BE2C (cell line): ENCODE data around the gene FSTL4.
"Not testable (repeated sequence)": the region's sequence is repeated elsewhere in the genome, so short reads cannot be mapped to it uniquely, and the experiment has no call there.

Experiments used
- DNase-seq: peaks from one replicate; pipeline ENCODE4 v3.0.0-alpha.2; 2020
- H3K27me3 ChIP-seq: fragments of 250-450 bp; sonication (Bioruptor Pico); 2 replicates; pipeline ENCODE4 v1.5.1; 2020; ENCODE audit warnings: mild to moderate bottlenecking
- H3K36me3 ChIP-seq: fragments of 250-450 bp; sonication (Bioruptor Pico); 2 replicates; pipeline ENCODE4 v1.5.1; 2020; ENCODE audit warnings: mild to moderate bottlenecking
- H3K4me1 ChIP-seq: fragments of 250-450 bp; sonication (Bioruptor Pico); 2 replicates; pipeline ENCODE4 v1.5.1; 2020
- H3K4me3 ChIP-seq: 2 replicates; pipeline ENCODE4 v1.5.1; 2011; ENCODE audit warnings: low read depth, low read length
- H3K9me3 ChIP-seq: fragments of 250-450 bp; sonication (Bioruptor Pico); 2 replicates; pipeline ENCODE4 v1.5.1; 2020
- CTCF ChIP-seq: IDR thresholded peaks from 2 replicates; pipeline ENCODE4 v1.5.1; 2012; ENCODE audit warnings: mild to moderate bottlenecking, low read depth, low read length

FSTL4 gene

GRCh38 chr5:133220851-133221674 lies 391.3 kb downstream of the FSTL4 start:
- no peak for TF ChIP-seq CTCF
- Histone ChIP-seq H3K27me3 (no peaks in the 10 kb centered on the region), H3K9me3 (no peaks in the 10 kb centered on the region)

GRCh38 chr5:133219296-133219695 lies 393.0 kb downstream of the FSTL4 start:
- no peak for TF ChIP-seq CTCF
- no peaks in the 10 kb centered on the region for H3K4me1 ChIP-seq
- H3K27me3 ChIP-seq, result no peaks in the 10 kb centered on the region
- no peaks in the 10 kb centered on the region for H3K36me3 ChIP-seq
- H3K4me3 ChIP-seq, result no peak overlapping the region
- DNase-seq, result no peak
- no peaks in the 10 kb centered on the region for H3K9me3 ChIP-seq

More at GRCh38 chr5:133220851-133221674, 391.3 kb downstream of the FSTL4 start:
- no peak for DNase-seq
- no peaks in the 10 kb centered on the region for H3K4me1 ChIP-seq
- H3K36me3 ChIP-seq, result no peaks in the 10 kb centered on the region
- H3K4me3 ChIP-seq, result no peak overlapping the region

- not testable (repeated sequence) for H3K9me3 ChIP-seq, DNase-seq, H3K4me1 ChIP-seq, H3K36me3 ChIP-seq, H3K27me3 ChIP-seq, H3K4me3 ChIP-seq
Measured at GRCh38 chr5:133216138-133216537, 396.2 kb downstream of the FSTL4 start.

- Histone ChIP-seq H3K36me3 (no peaks in the 10 kb centered on the region), H3K4me3 (no peak overlapping the region), H3K9me3 (no peaks in the 10 kb centered on the region), H3K27me3 (no peaks in the 10 kb centered on the region), H3K4me1 (no peaks in the 10 kb centered on the region)
- no peak for DNase-seq
- no peak for TF ChIP-seq CTCF
Measured at GRCh38 chr5:133214153-133214820, 398.1 kb downstream of the FSTL4 start.

GRCh38 chr5:133205649-133206048 lies 406.7 kb downstream of the FSTL4 start:
- no peak for DNase-seq

GRCh38 chr5:133205204-133205603 lies 407.1 kb downstream of the FSTL4 start:
- TF ChIP-seq CTCF, result no peak
- no peaks in the 10 kb centered on the region for H3K27me3 ChIP-seq
- no peaks in the 10 kb centered on the region for H3K9me3 ChIP-seq
- peaks cover 18% of the 10 kb centered on the region for H3K4me1 ChIP-seq
- no peak overlapping the region for H3K4me3 ChIP-seq
- DNase-seq, result no peak
- H3K36me3 ChIP-seq, result no peaks in the 10 kb centered on the region

More at GRCh38 chr5:133205649-133206048, 406.7 kb downstream of the FSTL4 start:
- Histone ChIP-seq H3K4me1 (peaks cover 15% of the 10 kb centered on the region), H3K9me3 (no peaks in the 10 kb centered on the region), H3K4me3 (no peak overlapping the region), H3K36me3 (no peaks in the 10 kb centered on the region), H3K27me3 (no peaks in the 10 kb centered on the region)
- no peak for TF ChIP-seq CTCF
